Panc1 (cell line): ENCODE measurements around the gene CDC45. TPM values are rescaled to one million over a fixed set of nuclear protein-coding genes. Genes with fewer than 3 reads are reported as not detected.

Experiments used
- ATAC-seq: fragments of 200-7000 bp; cut with Tn5 transposase; 2 replicates; pipeline ENCODE4 v1.9.1; 2020; ENCODE audit warnings: mild to moderate bottlenecking, moderate library complexity
- BruUV-seq: library from RNA; stranded (reverse); fragments of 400-500 nt; replicated peaks from 2 replicates; lab custom pipeline; 2021; lab: Mats Ljungman, UMichigan
- CTCF ChIA-PET: fragments of 300-600 bp; sonication (Branson Sonifier 250); formaldehyde crosslinking; loops from one replicate; lab custom pipeline; 2022; ENCODE audit warnings: antibody characterized with exemption; lab: Charles Lee
- POLR2A ChIA-PET: fragments of 300-600 bp; sonication (Branson Sonifier 250); formaldehyde crosslinking; loops from one replicate; lab custom pipeline; 2022; ENCODE audit warnings: antibody characterized with exemption; lab: Charles Lee
- DNase-seq: peaks from one replicate; pipeline ENCODE4 v3.0.0-alpha.2; 2010; ENCODE audit warnings: low read depth, low spot score
- H3K27ac ChIP-seq: 2 replicates; pipeline ENCODE4 v1.5.1; 2011; ENCODE audit warnings: mild to moderate bottlenecking, low read length, inconsistent platforms
- H3K27me3 ChIP-seq: fragments of 200-500 bp; sonication (Bioruptor generic); 2 replicates; pipeline ENCODE4 v1.6.0; 2014; ENCODE audit warnings: low read length, inconsistent platforms; ENCODE audit not compliant: control insufficient read depth, insufficient read depth
- H3K36me3 ChIP-seq: fragments of 200-500 bp; sonication (Bioruptor generic); 2 replicates; pipeline ENCODE4 v1.5.1; 2014; ENCODE audit warnings: inconsistent platforms, mild to moderate bottlenecking, low read length, moderate library complexity; ENCODE audit not compliant: control insufficient read depth, insufficient read depth
- H3K4me1 ChIP-seq: 2 replicates; pipeline ENCODE4 v1.5.1; 2011; ENCODE audit warnings: inconsistent platforms, mild to moderate bottlenecking, low read length, moderate library complexity; ENCODE audit not compliant: control insufficient read depth, insufficient read depth
- H3K4me3 ChIP-seq, 2 experiments: 2 replicates each; pipeline ENCODE4 v1.5.1; 2011 to 2012; ENCODE audit warnings: low read depth in 2 of 2, low read length in 2 of 2, mild to moderate bottlenecking in 2 of 2, inconsistent platforms in 1 of 2, moderate library complexity in 1 of 2
- H3K9me3 ChIP-seq: fragments of 200-500 bp; sonication (Bioruptor generic); 2 replicates; pipeline ENCODE4 v1.5.1; 2014; ENCODE audit warnings: low read depth, mild to moderate bottlenecking, inconsistent platforms, low read length, moderate library complexity; ENCODE audit not compliant: control insufficient read depth, insufficient read depth
- CTCF ChIP-seq: fragments of 450-650 bp; IDR thresholded peaks from 2 replicates; pipeline ENCODE4 v1.5.1; 2017; ENCODE audit warnings: mild to moderate bottlenecking
- POLR2AphosphoS5 ChIP-seq: IDR thresholded peaks from 2 replicates; pipeline ENCODE4 v1.6.1; 2012; ENCODE audit warnings: mild to moderate bottlenecking, low read depth, low read length, moderate library complexity
- REST ChIP-seq, 2 experiments: IDR thresholded peaks; 2 replicates each; pipeline ENCODE4 v1.6.1; 2011 to 2012; ENCODE audit warnings: low read depth in 2 of 2, control low read depth in 1 of 2, low read length in 1 of 2, mild to moderate bottlenecking in 1 of 2, moderate library complexity in 1 of 2; ENCODE audit not compliant: insufficient read depth in 1 of 2
- SIN3A ChIP-seq: IDR thresholded peaks from 2 replicates; pipeline ENCODE4 v1.6.1; 2012; ENCODE audit warnings: low read depth, mild to moderate bottlenecking, low read length, moderate library complexity, borderline replicate concordance; ENCODE audit not compliant: insufficient read depth
- TCF7L2 ChIP-seq: IDR thresholded peaks from 2 replicates; pipeline ENCODE4 v1.6.1; 2011; ENCODE audit warnings: mild to moderate bottlenecking, low read depth, low read length, inconsistent platforms
- in situ Hi-C: cut with HindIII; loops from 2 replicates; pipeline ENCODE4 v1.10.0; 2016; ENCODE audit warnings: low sequenced_read_pairs, low pct_unique_long_range_greater_than_20kb
- intact Hi-C: fragments of 100-400 bp; cut with micrococcal nuclease; formaldehyde crosslinking; loops from one replicate; pipeline ENCODE4 v1.10.0; 2022; ENCODE audit not compliant: unreplicated experiment
- total RNA-seq: library from RNA; stranded (reverse); gene quantifications from one replicate; pipeline ENCODE4 v1.2.1, GENCODE V29; 2021; ENCODE audit not compliant: unreplicated experiment

The CDC45 gene
- total RNA-seq, 1 experiment from 2014 or later, result 26.1 TPM

- Histone ChIP-seq H3K36me3 (no peaks in the 10 kb centered on the region), H3K4me1 (peaks cover 7% of the 10 kb centered on the region; the same call in 1 of the 2 replicates), H3K4me3 (no peak overlapping the region), H3K27ac (no peak overlapping the region), H3K27me3 (no peaks in the 10 kb centered on the region), H3K9me3 (no peaks in the 10 kb centered on the region)
- in situ Hi-C loops, result no loop called here
- no TSS peak for BruUV-seq
- CTCF ChIA-PET, result no interaction called here
- DNase-seq, result no peak
- TF ChIP-seq REST (IDR thresholded peaks at IDR 0.05; ENCODE audit: insufficient read depth in 1 of 2, low read depth in 2 of 2, low read length in 1 of 2) (no peak), SIN3A (no peak), TCF7L2 (no peak), CTCF (no peak), POLR2AphosphoS5 (no peak)
- POLR2A ChIA-PET, result no interaction called here
- ATAC-seq, result no peak
- intact Hi-C loops, result no loop called here
These were observed 90.3 kb downstream of the CDC45 start for GRCh38 chr22:19569976-19570375.

Other genes starting within 250 kb of the CDC45 start
- 11.9 TPM for gene CLTCL1, start 188.2 kb upstream of the CDC45 start, total RNA-seq
- gene HIRA, start 48.2 kb upstream of the CDC45 start, total RNA-seq, result 23.8 TPM
- gene MRPL40, start 47.4 kb upstream of the CDC45 start, total RNA-seq, result 36.3 TPM
- gene C22orf39, start 32.2 kb upstream of the CDC45 start, total RNA-seq, result 20.5 TPM
- 82.8 TPM for gene UFD1, start 727 bp upstream of the CDC45 start, total RNA-seq
- gene CLDN5, start 44.5 kb downstream of the CDC45 start, total RNA-seq, result 0.18 TPM
- 17.2 TPM for gene SEPTIN5, start 234.6 kb downstream of the CDC45 start, total RNA-seq
- gene GP1BB, start 243.6 kb downstream of the CDC45 start, total RNA-seq, result 3.6 TPM